VCaP (cell line): ENCODE measurements around the gene TRNAU1AP.

Experiments
- H3K27ac ChIP-seq: fragments of 450-650 bp; 2 replicates; pipeline ENCODE4 v1.5.1; 2017
- TF ChIP-seq, protein P1 (sequence below): fragments of 450-650 bp; conservative IDR thresholded peaks from 2 replicates; pipeline ENCODE4 v1.5.1; 2017; ENCODE audit warnings: mild to moderate bottlenecking, moderate library complexity

The TRNAU1AP gene

DNA sequence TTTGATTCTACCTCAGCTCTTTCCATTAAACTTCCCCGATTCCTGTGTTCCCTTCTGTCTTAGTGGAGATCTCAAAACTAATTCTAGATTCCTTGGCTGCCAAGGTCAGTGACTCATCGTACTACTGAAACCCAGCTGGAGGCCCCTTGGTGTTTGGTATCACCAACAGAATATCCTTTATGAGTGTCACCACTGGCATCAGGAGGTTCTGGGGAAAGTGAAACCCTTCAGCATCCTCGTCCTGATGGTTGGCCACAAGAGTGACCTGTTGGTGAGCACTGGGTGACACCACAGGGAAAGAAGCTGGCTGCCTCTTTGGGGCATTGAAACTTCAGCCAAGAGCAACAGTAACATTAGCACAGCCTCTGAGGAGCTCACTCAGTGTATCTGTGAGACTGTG is 48.8 kb downstream of the TRNAU1AP start:
- H3K27ac ChIP-seq = no peak overlapping the region
- TF ChIP-seq, protein P1, sequence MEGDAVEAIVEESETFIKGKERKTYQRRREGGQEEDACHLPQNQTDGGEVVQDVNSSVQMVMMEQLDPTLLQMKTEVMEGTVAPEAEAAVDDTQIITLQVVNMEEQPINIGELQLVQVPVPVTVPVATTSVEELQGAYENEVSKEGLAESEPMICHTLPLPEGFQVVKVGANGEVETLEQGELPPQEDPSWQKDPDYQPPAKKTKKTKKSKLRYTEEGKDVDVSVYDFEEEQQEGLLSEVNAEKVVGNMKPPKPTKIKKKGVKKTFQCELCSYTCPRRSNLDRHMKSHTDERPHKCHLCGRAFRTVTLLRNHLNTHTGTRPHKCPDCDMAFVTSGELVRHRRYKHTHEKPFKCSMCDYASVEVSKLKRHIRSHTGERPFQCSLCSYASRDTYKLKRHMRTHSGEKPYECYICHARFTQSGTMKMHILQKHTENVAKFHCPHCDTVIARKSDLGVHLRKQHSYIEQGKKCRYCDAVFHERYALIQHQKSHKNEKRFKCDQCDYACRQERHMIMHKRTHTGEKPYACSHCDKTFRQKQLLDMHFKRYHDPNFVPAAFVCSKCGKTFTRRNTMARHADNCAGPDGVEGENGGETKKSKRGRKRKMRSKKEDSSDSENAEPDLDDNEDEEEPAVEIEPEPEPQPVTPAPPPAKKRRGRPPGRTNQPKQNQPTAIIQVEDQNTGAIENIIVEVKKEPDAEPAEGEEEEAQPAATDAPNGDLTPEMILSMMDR = no peak

DNA sequence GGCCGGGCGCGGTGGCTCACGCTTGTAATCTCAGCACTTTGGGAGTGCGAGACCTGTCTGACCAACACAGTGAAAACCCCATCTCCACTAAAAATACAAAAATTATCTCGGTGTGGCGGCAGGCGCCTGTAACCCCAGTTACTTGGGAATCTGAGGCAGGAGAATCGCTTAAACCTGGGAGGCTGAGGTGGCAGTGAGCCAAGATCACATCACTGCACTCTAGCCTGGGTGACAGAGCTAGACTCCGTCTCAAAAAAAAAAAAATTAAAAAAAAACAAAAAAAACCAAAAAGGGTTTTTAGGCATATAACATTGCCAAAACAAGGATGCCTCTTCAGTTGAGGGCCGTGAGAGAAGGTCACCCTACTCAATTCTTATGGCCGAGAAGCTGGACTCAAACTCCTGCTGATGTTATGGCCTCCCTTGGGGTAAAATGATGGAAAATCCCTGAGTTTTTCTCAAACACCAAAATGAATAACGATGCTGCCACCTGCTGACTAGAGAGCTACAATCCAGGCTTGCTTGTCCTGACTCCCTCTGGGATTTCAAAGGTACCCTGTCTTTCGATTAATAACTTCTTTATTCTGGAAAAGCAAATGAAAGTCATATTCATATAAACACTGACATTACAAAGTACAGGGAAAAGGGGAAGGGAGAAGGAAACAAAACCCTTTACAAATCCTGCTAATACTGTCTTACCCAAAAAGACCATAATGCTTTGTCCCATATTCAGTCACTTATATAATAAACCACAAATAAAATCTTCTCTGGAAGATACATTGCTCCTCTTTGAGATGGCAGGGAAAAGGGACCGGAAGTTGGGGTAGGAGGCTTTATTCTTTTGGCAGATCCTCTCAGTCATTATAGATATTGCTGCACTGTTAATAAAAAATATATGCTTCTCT is 49.9 kb downstream of the TRNAU1AP start:
- no peak overlapping the region for H3K27ac ChIP-seq
- TF ChIP-seq, protein P1 = peak; percentile 78

DNA sequence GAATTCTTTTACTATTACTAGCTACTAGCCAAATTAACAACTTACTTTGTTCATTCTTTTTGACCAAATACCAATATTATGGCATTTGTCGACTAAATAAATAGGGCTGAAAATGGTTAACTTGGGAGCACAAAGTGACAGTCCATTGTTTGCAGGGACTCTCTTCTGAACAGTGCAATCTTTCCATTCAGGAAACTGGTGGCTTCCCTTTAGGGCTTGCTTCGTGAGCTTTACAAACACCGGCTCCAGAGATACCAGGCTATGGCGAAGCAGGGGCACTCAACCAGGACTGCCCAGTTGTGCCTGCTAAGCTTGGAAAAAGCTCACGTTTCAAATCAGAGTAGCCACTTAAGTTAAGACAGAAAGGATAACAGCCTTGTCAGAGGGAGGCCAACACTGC is 51.5 kb downstream of the TRNAU1AP start:
- H3K27ac ChIP-seq = no peak overlapping the region

DNA sequence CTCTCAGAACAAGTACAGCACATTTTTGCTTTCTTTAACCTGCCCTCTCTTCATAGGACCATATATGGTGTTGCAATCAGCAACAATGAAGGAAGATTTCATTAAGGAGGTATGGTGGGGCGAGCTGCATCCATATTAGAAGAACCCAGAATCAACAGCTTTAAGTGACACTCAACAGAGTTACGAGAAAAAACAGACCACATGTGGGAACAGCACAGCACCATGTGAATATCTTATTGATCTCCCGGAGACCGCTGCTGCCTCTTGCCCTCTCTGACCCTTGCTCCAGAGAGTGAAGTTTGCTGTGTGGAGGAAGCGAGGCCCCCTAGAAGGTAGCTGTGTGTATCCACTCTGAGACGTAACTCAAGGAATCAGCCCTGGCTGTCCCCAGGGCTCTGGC is 52.1 kb downstream of the TRNAU1AP start:
- no peak overlapping the region for H3K27ac ChIP-seq
- TF ChIP-seq, protein P1 = no peak

More for the DNA sequence above, 51.5 kb downstream of the TRNAU1AP start:
- TF ChIP-seq, protein P1 = no peak

DNA sequence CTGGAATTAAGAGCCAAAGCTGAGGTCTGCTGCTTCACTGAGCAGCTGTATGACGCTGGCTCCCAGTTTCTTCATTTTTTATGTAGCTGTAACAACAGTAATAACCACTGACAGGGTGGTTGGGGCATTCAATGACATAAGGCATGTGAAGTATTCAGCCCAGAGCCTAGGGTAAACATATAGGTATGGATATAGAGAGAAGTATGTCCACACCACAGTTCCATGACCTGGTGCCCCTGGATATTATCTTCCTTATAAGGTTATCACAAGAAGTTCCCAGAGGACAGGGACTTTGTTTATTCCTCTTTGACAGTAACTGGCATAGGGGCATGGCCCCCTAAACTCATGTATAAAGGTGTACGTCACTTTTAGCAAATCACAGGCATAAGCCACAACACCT is 53.9 kb downstream of the TRNAU1AP start:
- TF ChIP-seq, protein P1 = no peak
- no peak overlapping the region for H3K27ac ChIP-seq

DNA sequence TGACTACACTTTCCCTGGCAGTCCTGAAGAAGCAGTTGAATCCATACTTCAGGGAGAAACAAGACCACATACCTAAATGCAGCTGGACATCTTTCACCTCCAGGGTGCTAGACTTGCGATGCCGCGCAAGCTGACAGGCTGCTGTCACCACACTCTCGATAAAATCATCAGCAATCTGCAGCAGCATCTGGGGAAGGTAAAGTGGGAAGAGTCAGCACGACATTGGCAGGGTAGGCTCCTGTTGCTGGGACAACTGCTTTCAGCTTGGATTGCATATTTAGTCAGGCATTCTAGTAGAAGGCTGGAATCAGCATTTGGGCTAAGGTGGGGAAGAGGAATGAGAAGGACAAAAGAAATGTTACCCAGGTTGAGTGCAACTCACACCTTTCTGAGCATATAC is 60.3 kb downstream of the TRNAU1AP start:
- no peak overlapping the region for H3K27ac ChIP-seq
- TF ChIP-seq, protein P1 = no peak
